Left lung (tissue), 10 donors: ENCODE results near the gene CA10. TPM values are rescaled to one million over a fixed set of nuclear protein-coding genes. Genes with fewer than 3 reads are reported as not detected.

Source experiments
- ATAC-seq: fragments of 200-7000 bp; cut with Tn5 transposase; one replicate; pipeline ENCODE4 v1.9.1; 2020; ENCODE audit warnings: moderate library complexity
- DNase-seq, 4 donors: peaks; one replicate each; pipeline ENCODE4 v3.0.0-alpha.2; 2013 to 2020
- H3K27ac ChIP-seq, 2 donors: fragments of 200-600 bp; sonication (generic) in 1 of 2; one replicate each; pipeline versions ENCODE4 v1.5.0 to v1.8.0; 2020 to 2021
- H3K27me3 ChIP-seq, 2 donors: fragments of 200-600 bp; sonication (generic) in 1 of 2; one replicate each; pipeline versions ENCODE4 v1.5.0 to v1.8.0; 2020 to 2021
- H3K36me3 ChIP-seq, 2 donors: fragments of 200-600 bp; sonication (generic) in 1 of 2; one replicate each; pipeline versions ENCODE4 v1.5.0 to v1.8.0; 2020 to 2021
- H3K4me1 ChIP-seq, 2 donors: fragments of 200-600 bp; one replicate each; pipeline ENCODE4 v1.8.0; 2021
- H3K4me3 ChIP-seq, 2 donors: fragments of 200-600 bp; sonication (generic) in 1 of 2; one replicate each; pipeline versions ENCODE4 v1.5.0 to v1.8.0; 2020 to 2021; ENCODE audit warnings: mild to moderate bottlenecking in 1 of 2
- H3K9me3 ChIP-seq, 2 donors: fragments of 200-600 bp; sonication (generic) in 1 of 2; one replicate each; pipeline versions ENCODE4 v1.5.0 to v1.8.0; 2020 to 2021
- intact Hi-C, 2 donors: fragments of 100-400 bp; cut with DNase I; formaldehyde crosslinking; loops; one replicate each; pipeline versions ENCODE4 v1.11.2 to v1.14.2; 2022
- polyA plus RNA-seq, 6 donors: library from polyadenylated mRNA; unstranded; fragments of 120-200 nt; gene quantifications; one replicate each; pipeline ENCODE4 v1.2.1, GENCODE V29; 2013; ENCODE audit not compliant: insufficient read length in 6 of 6
- total RNA-seq, 2 donors: library from RNA; stranded (reverse); fragmentation: NEBNext Ultra II Directional; extraction: Animal tissue kit (Norgen Biotek cat#: 25700); gene quantifications; one replicate each; pipeline ENCODE4 v1.2.1, GENCODE V29; 2021
- TF ChIP-seq, protein P1 (sequence below), 2 donors: fragments of 200-600 bp; sonication (generic) in 1 of 2; IDR thresholded peaks; one replicate each; pipeline versions ENCODE4 v1.5.0 to v1.8.0; 2021; ENCODE audit warnings: antibody characterized with exemption in 2 of 2
- donor health status: DM: no; HTN: yes; CAD: no.
- donor health status: DM: no; HTN: no; CAD: no.

Gene CA10
- total and polyA plus RNA-seq, 8 donors = 0.06 to 0.31 TPM; not detected in 6

DNA sequence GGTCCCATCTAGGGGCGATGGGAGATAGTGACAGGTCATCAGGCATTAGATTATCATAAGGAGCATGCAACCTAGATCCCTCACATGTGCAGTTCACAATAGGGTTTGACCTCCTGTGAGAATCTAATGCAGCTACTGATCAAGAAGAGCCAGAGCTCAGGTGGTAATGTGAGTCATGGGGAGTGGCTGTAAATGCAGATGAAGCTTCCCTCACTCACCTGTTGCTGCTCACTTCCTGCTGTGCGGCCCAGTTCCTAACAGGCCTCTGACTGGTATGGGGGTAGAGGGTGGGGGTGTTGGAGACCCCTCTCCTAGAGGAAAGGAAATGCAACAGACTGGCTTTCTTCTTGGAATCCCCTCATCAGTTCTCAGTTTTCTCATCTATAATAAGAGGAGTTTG, 131.4 kb downstream of the CA10 start:
- ATAC-seq (no peak), DNase-seq (no peak)
- Histone ChIP-seq H3K27ac (no peak overlapping the region), H3K27me3 (no peaks in the 10 kb centered on the region), H3K9me3 (no peaks in the 10 kb centered on the region), H3K4me3 (no peak overlapping the region), H3K36me3 (no peaks in the 10 kb centered on the region), H3K4me1 (no peaks in the 10 kb centered on the region)
- TF ChIP-seq, protein P1, sequence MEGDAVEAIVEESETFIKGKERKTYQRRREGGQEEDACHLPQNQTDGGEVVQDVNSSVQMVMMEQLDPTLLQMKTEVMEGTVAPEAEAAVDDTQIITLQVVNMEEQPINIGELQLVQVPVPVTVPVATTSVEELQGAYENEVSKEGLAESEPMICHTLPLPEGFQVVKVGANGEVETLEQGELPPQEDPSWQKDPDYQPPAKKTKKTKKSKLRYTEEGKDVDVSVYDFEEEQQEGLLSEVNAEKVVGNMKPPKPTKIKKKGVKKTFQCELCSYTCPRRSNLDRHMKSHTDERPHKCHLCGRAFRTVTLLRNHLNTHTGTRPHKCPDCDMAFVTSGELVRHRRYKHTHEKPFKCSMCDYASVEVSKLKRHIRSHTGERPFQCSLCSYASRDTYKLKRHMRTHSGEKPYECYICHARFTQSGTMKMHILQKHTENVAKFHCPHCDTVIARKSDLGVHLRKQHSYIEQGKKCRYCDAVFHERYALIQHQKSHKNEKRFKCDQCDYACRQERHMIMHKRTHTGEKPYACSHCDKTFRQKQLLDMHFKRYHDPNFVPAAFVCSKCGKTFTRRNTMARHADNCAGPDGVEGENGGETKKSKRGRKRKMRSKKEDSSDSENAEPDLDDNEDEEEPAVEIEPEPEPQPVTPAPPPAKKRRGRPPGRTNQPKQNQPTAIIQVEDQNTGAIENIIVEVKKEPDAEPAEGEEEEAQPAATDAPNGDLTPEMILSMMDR (IDR thresholded peaks at IDR 0.05) = no peak
- intact Hi-C loops = no loop called here

DNA sequence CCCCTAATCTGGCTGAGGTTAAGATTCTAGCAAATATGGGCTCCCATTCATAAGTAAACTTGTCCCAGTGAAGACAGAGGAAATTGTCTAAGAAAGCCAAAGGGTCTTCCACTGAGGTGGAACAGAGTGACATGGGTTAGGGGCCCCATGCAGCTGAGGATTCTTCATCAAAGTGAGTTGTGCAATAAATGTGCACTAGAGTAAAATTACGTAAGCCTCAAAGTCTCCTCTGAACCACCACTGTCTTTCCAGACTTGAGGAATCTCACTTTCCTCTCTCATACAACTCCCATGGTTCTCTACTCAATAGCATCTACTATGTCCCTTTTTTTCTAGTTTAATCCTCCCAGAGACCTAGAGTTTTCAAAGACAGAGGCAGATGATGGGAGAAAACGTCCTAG, 132.4 kb downstream of the CA10 start:
- no peaks in the 10 kb centered on the region for H3K27me3 ChIP-seq
- DNase-seq (no peak), ATAC-seq (no peak)
- TF ChIP-seq, protein P1 (IDR thresholded peaks at IDR 0.05) = no peak
- intact Hi-C loops = no loop called here
- H3K4me3 ChIP-seq = no peak overlapping the region
- no peaks in the 10 kb centered on the region for H3K9me3 ChIP-seq
- no peaks in the 10 kb centered on the region for H3K36me3 ChIP-seq
- H3K27ac ChIP-seq = no peak overlapping the region
- H3K4me1 ChIP-seq = no peaks in the 10 kb centered on the region

DNA sequence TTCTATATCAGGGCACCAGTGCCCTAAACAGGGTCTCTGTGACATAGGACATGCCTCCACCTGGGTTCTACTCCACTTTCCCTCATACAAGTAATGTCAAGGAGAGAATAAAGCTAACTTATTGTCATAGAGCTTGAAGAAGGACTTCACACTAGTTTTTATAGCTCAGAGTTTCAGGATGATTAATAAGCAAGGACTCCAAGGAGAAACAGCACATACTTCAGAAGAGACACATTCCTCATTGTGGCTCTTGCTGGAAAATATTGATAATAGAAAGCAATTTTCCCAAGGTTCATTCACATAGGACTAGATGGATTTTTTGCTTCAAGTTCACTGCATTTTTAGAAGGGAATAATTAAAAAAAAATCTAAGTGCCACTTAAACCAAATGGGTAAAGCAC, 133.3 kb downstream of the CA10 start:
- Histone ChIP-seq H3K4me3 (no peak overlapping the region), H3K36me3 (no peaks in the 10 kb centered on the region), H3K27ac (no peak overlapping the region), H3K4me1 (no peaks in the 10 kb centered on the region), H3K27me3 (no peaks in the 10 kb centered on the region), H3K9me3 (no peaks in the 10 kb centered on the region)
- ATAC-seq = no peak
- no peak for DNase-seq
- intact Hi-C loops = no loop called here
- TF ChIP-seq, protein P1 (IDR thresholded peaks at IDR 0.05) = no peak

DNA sequence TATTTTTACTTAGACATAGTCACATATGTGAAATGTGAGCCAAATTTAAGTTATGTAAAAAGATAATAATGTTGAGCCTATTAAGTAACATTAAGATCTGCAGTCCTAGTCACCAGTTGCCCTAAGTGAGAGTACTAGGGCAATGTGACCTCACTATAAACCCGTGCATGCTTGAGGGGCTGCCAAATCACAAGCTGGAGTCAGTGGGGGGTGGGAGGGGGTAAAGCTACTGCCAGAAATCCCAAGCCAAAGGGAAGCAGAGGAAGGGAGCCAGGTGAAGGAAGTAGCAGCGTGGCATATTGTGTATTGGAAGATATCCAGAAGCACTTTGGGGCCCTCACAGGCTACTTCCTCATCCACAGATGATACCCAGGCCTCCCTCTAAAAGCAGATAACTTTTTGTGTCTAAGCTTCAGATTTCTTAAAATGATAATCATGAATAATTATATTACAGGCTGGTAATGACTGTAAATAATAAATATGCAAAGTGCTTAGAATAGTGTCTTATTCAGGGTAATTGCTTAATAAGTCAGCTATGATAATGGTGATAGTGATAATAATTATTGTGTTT, 134.1 kb downstream of the CA10 start:
- Histone ChIP-seq H3K27ac (no peak overlapping the region), H3K36me3 (no peaks in the 10 kb centered on the region), H3K27me3 (no peaks in the 10 kb centered on the region), H3K4me1 (no peaks in the 10 kb centered on the region), H3K9me3 (no peaks in the 10 kb centered on the region), H3K4me3 (no peak overlapping the region)
- intact Hi-C loops = no loop called here
- ATAC-seq (no peak), DNase-seq (peak in 1 of 4 donors; percentile 1)
- TF ChIP-seq, protein P1 (IDR thresholded peaks at IDR 0.05) = no peak

DNA sequence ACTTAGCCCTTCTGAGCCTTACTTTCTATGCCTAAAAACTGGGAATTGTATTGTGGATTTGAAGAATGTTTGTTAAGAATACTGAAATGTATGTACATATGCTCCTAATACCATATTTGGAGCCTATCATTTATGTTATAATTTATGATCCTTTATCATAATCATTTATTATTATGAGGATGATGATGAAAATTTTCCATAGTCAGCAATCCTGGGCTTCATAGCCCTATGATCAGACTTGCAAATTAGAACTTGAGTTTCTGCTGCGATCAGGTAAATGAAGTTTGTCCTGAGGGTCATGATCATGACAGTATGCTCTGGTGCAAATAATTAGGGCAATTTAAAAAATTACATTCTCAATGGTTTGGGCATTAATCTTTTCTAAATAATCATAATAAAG, 147.4 kb downstream of the CA10 start:
- DNase-seq (no peak), ATAC-seq (no peak)
- intact Hi-C loops = no loop called here
- Histone ChIP-seq H3K27ac (no peak overlapping the region), H3K4me3 (no peak overlapping the region), H3K36me3 (no peaks in the 10 kb centered on the region), H3K4me1 (no peaks in the 10 kb centered on the region), H3K9me3 (no peaks in the 10 kb centered on the region), H3K27me3 (no peaks in the 10 kb centered on the region)
- TF ChIP-seq, protein P1 (IDR thresholded peaks at IDR 0.05) = no peak
